Measurements from ENCODE around the gene UGT1A9. TPM values are rescaled to one million over a fixed set of nuclear protein-coding genes. Genes with fewer than 3 reads are reported as not detected.

The UGT1A9 gene
- polyA plus RNA-seq, 1 donor, result not detected

GRCh38 chr2:233819884-233820773, 148.4 kb downstream of the UGT1A9 start:
- DNase-seq, result no peak

GRCh38 chr2:233820774-233821105, 149.0 kb downstream of the UGT1A9 start:
- no peak for DNase-seq

GRCh38 chr2:233821196-233821595, 149.5 kb downstream of the UGT1A9 start:
- DNase-seq, result no peak

GRCh38 chr2:233821709-233822100, 150.0 kb downstream of the UGT1A9 start:
- no peak for DNase-seq

- no peak for DNase-seq
Observed at GRCh38 chr2:233822101-233822771, 150.5 kb downstream of the UGT1A9 start.

Other genes with a start within 250 kb of the UGT1A9 start
- 26.7 TPM for gene USP40, start 105.1 kb upstream of the UGT1A9 start, polyA plus RNA-seq (ENCODE audit: insufficient read length)
- not detected for gene UGT1A8, start 54.3 kb upstream of the UGT1A9 start, polyA plus RNA-seq (ENCODE audit: insufficient read length)
- not detected for gene UGT1A10, start 35.5 kb upstream of the UGT1A9 start, polyA plus RNA-seq (ENCODE audit: insufficient read length)
- gene UGT1A7, start 10.0 kb downstream of the UGT1A9 start, polyA plus RNA-seq (ENCODE audit: insufficient read length), result not detected
- not detected for gene UGT1A6, start 21.0 kb downstream of the UGT1A9 start, polyA plus RNA-seq (ENCODE audit: insufficient read length)
- not detected for gene UGT1A5, start 41.0 kb downstream of the UGT1A9 start, polyA plus RNA-seq (ENCODE audit: insufficient read length)
- not detected for gene UGT1A4, start 46.8 kb downstream of the UGT1A9 start, polyA plus RNA-seq (ENCODE audit: insufficient read length)
- not detected for gene UGT1A3, start 57.1 kb downstream of the UGT1A9 start, polyA plus RNA-seq (ENCODE audit: insufficient read length)
- not detected for gene UGT1A1, start 88.4 kb downstream of the UGT1A9 start, polyA plus RNA-seq (ENCODE audit: insufficient read length)
- gene MROH2A, start 106.4 kb downstream of the UGT1A9 start, polyA plus RNA-seq (ENCODE audit: insufficient read length), result not detected
- gene HJURP, start 182.6 kb downstream of the UGT1A9 start, polyA plus RNA-seq (ENCODE audit: insufficient read length), result 7.5 TPM
- 0.17 TPM for gene TRPM8, start 245.5 kb downstream of the UGT1A9 start, polyA plus RNA-seq (ENCODE audit: insufficient read length)